ENCODE measurements around the gene GAPDHS. TPM values are rescaled to one million over a fixed set of nuclear protein-coding genes. Genes with fewer than 3 reads are reported as not detected.

GAPDHS gene
- total RNA-seq, 1 experiment from 2014 or later = not detected

DNA sequence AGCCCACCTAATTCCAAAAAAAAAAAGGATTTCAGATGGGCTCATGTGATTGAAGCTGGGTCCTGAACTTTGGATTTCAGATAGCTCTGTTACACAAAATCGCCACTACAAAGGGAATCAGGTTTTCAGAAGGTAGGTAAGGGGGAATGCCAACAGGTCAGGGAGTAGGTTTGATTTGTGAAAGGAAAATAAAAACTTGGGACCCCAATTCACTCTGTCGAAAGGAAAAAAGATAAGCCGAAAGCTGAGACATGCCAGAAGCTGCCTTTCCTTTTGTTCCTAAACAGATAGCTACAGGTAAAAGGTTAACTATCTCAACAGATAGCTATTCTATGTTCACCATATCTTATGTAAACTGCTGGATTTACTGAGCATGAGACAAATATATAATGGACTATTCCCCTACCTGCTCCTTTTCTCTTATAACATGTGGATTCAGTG, 47.0 kb upstream of the GAPDHS start:
- CTCF ChIA-PET = interaction anchor here (0.5 to 1.0 kb wide), 3 partner anchors 9 to 218 kb away, joined by 4 to 5 read pairs (median 5); no protein-coding TSS in a partner anchor
- H3K9me3 ChIP-seq (ENCODE audit: control insufficient read depth, insufficient read depth, low read depth, low read length) = no peaks in the 10 kb centered on the region
- H3K36me3 ChIP-seq (ENCODE audit: control insufficient read depth, insufficient read depth, low read length) = no peaks in the 10 kb centered on the region
- no TSS peak for BruUV-seq (replicated peaks)
- no peak overlapping the region for H3K27ac ChIP-seq (ENCODE audit: low read length)
- no peaks in the 10 kb centered on the region for H3K4me1 ChIP-seq (ENCODE audit: control insufficient read depth, insufficient read depth, low read length)
- DNase-seq (ENCODE audit: low read depth, low spot score) = no peak
- in situ Hi-C loops (cut with HindIII; ENCODE audit: low pct_unique_long_range_greater_than_20kb, low sequenced_read_pairs) (no loop called here), intact Hi-C loops (cut with micrococcal nuclease; ENCODE audit: unreplicated experiment) (no loop called here)
- no peak for ATAC-seq
- H3K27me3 ChIP-seq (ENCODE audit: control insufficient read depth, insufficient read depth, low read length) = peaks cover 13% of the 10 kb centered on the region
- H3K4me3 ChIP-seq (ENCODE audit: low read depth in 2 of 2, low read length in 2 of 2) = no peak overlapping the region
- POLR2A ChIA-PET = no interaction called here
- TF ChIP-seq TCF7L2 (IDR thresholded peaks at IDR 0.05; ENCODE audit: low read depth, low read length) (no peak), POLR2AphosphoS5 (IDR thresholded peaks at IDR 0.05; ENCODE audit: low read depth, low read length) (no peak), SIN3A (IDR thresholded peaks at IDR 0.05; ENCODE audit: borderline replicate concordance, insufficient read depth, low read depth, low read length) (no peak)
- TF ChIP-seq, protein P1, sequence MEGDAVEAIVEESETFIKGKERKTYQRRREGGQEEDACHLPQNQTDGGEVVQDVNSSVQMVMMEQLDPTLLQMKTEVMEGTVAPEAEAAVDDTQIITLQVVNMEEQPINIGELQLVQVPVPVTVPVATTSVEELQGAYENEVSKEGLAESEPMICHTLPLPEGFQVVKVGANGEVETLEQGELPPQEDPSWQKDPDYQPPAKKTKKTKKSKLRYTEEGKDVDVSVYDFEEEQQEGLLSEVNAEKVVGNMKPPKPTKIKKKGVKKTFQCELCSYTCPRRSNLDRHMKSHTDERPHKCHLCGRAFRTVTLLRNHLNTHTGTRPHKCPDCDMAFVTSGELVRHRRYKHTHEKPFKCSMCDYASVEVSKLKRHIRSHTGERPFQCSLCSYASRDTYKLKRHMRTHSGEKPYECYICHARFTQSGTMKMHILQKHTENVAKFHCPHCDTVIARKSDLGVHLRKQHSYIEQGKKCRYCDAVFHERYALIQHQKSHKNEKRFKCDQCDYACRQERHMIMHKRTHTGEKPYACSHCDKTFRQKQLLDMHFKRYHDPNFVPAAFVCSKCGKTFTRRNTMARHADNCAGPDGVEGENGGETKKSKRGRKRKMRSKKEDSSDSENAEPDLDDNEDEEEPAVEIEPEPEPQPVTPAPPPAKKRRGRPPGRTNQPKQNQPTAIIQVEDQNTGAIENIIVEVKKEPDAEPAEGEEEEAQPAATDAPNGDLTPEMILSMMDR (IDR thresholded peaks at IDR 0.05) = no peak
- TF ChIP-seq, protein P2, sequence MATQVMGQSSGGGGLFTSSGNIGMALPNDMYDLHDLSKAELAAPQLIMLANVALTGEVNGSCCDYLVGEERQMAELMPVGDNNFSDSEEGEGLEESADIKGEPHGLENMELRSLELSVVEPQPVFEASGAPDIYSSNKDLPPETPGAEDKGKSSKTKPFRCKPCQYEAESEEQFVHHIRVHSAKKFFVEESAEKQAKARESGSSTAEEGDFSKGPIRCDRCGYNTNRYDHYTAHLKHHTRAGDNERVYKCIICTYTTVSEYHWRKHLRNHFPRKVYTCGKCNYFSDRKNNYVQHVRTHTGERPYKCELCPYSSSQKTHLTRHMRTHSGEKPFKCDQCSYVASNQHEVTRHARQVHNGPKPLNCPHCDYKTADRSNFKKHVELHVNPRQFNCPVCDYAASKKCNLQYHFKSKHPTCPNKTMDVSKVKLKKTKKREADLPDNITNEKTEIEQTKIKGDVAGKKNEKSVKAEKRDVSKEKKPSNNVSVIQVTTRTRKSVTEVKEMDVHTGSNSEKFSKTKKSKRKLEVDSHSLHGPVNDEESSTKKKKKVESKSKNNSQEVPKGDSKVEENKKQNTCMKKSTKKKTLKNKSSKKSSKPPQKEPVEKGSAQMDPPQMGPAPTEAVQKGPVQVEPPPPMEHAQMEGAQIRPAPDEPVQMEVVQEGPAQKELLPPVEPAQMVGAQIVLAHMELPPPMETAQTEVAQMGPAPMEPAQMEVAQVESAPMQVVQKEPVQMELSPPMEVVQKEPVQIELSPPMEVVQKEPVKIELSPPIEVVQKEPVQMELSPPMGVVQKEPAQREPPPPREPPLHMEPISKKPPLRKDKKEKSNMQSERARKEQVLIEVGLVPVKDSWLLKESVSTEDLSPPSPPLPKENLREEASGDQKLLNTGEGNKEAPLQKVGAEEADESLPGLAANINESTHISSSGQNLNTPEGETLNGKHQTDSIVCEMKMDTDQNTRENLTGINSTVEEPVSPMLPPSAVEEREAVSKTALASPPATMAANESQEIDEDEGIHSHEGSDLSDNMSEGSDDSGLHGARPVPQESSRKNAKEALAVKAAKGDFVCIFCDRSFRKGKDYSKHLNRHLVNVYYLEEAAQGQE (IDR thresholded peaks at IDR 0.05; ENCODE audit: insufficient read depth in 1 of 2, low read depth in 2 of 2, low read length in 1 of 2) = no peak

DNA sequence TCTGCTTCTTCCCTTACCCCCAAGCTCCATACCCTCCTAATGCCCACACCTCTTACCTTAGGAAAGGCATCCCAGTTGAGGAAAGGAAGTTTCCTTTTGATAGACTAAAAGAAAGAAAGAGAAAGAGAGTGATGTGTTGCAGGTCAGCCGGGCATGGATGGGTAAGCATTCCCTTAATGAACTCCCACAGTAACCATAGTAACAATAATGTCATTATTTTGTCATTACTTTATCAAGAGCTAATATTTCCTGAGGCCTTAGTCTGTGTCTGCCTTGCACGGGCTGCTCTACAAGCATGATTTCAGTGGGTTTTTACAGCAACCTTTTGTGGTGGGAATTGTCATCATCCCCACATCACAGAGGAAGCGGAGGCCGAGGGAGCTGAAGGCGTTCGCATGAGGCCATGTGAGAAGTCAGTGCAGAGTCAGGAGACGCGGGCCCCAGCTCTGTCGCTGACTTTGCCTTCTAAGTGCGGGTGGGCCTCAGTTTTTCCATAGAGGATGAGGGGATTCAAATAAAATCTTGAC, 45.5 kb upstream of the GAPDHS start:
- in situ Hi-C loops (cut with HindIII; ENCODE audit: low pct_unique_long_range_greater_than_20kb, low sequenced_read_pairs) (no loop called here), intact Hi-C loops (cut with micrococcal nuclease; ENCODE audit: unreplicated experiment) (no loop called here)
- ChIA-PET POLR2A (interaction anchor here (0.6 kb wide), 1 partner anchor 83 kb away, joined by 4 read pairs; no protein-coding TSS in a partner anchor), CTCF (interaction anchor here (0.7 kb wide), 1 partner anchor 135 kb away, joined by 3 read pairs; no protein-coding TSS in a partner anchor)
- no peak overlapping the region for H3K27ac ChIP-seq (ENCODE audit: low read length)
- TF ChIP-seq POLR2AphosphoS5 (IDR thresholded peaks at IDR 0.05; ENCODE audit: low read depth, low read length) (no peak), TCF7L2 (IDR thresholded peaks at IDR 0.05; ENCODE audit: low read depth, low read length) (no peak), SIN3A (IDR thresholded peaks at IDR 0.05; ENCODE audit: borderline replicate concordance, insufficient read depth, low read depth, low read length) (no peak)
- TF ChIP-seq, protein P1 (IDR thresholded peaks at IDR 0.05) = no peak
- TF ChIP-seq, protein P2 (IDR thresholded peaks at IDR 0.05; ENCODE audit: insufficient read depth in 1 of 2, low read depth in 2 of 2, low read length in 1 of 2) = no peak
- BruUV-seq (replicated peaks) = no TSS peak
- no peaks in the 10 kb centered on the region for H3K4me1 ChIP-seq (ENCODE audit: control insufficient read depth, insufficient read depth, low read length)
- H3K9me3 ChIP-seq (ENCODE audit: control insufficient read depth, insufficient read depth, low read depth, low read length) = no peaks in the 10 kb centered on the region
- DNase-seq (ENCODE audit: low read depth, low spot score) = no peak
- ATAC-seq = no peak
- H3K27me3 ChIP-seq (ENCODE audit: control insufficient read depth, insufficient read depth, low read length) = peaks cover 19% of the 10 kb centered on the region
- H3K4me3 ChIP-seq (ENCODE audit: low read depth in 2 of 2, low read length in 2 of 2) = no peak overlapping the region
- no peaks in the 10 kb centered on the region for H3K36me3 ChIP-seq (ENCODE audit: control insufficient read depth, insufficient read depth, low read length)

Data from Panc1 (cell line).